ENCODE results near the gene CACFD1. TPM values are rescaled to one million over a fixed set of nuclear protein-coding genes. Genes with fewer than 3 reads are reported as not detected.

CACFD1 gene
- total RNA-seq, 4 donors from 2014 or later, result 7.0 to 28.3 (median 10.1) TPM

DNA sequence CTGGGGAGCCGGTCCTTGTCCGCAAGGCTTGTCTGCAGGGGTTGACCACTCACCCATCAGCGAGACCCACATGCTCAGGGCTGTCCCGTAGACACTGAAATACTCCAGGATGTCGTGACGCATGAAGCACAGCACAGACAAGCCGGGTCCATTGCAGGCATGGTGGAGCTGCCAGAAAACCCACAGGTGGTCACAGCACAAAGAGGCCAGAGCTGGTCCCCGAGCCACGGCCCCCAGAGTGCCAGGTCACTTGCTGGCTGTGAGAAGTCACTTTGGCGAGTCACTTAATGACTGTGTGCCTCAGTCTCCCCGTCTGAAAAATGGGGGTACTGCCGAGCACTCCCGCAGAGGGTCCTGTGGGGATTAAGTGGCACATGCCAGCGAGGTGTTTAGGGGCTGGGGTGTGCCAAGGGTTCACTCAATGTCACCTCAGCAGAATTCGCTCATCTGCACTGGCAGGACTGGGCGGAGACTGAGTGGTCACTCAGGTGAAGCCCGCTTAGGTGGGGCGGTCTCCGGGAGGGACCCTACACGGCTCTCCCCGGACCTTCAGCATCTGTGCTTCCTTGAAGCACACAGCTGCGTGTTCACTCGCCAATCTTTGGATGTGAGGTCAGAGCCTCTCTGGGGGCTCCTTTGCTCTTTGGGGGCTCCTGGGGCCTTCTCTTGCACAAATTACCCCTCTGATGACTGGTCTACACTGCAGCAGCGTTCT, 60.5 kb downstream of the CACFD1 start:
- H3K4me1 ChIP-seq, result no peaks in the 10 kb centered on the region
- no peaks in the 10 kb centered on the region for H3K36me3 ChIP-seq
- no peak overlapping the region for H3K27ac ChIP-seq
- no peak for TF ChIP-seq POLR2A (IDR thresholded peaks at IDR 0.05)
- TF ChIP-seq, protein P1, sequence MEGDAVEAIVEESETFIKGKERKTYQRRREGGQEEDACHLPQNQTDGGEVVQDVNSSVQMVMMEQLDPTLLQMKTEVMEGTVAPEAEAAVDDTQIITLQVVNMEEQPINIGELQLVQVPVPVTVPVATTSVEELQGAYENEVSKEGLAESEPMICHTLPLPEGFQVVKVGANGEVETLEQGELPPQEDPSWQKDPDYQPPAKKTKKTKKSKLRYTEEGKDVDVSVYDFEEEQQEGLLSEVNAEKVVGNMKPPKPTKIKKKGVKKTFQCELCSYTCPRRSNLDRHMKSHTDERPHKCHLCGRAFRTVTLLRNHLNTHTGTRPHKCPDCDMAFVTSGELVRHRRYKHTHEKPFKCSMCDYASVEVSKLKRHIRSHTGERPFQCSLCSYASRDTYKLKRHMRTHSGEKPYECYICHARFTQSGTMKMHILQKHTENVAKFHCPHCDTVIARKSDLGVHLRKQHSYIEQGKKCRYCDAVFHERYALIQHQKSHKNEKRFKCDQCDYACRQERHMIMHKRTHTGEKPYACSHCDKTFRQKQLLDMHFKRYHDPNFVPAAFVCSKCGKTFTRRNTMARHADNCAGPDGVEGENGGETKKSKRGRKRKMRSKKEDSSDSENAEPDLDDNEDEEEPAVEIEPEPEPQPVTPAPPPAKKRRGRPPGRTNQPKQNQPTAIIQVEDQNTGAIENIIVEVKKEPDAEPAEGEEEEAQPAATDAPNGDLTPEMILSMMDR (IDR thresholded peaks at IDR 0.05 in 4 of 5, conservative IDR thresholded peaks at IDR 0.05 in 1 of 5), result no peak
- in situ Hi-C loops (cut with MboI; ENCODE audit: low sequenced_read_pairs in 4 of 4), result no loop called here
- no peak overlapping the region for H3K4me3 ChIP-seq
- intact Hi-C loops (cut with DNase I; ENCODE audit: low total_unique reads), result no loop called here
- no peak for ATAC-seq
- DNase-seq, result no peak
- no peaks in the 10 kb centered on the region for H3K9me3 ChIP-seq
- no peaks in the 10 kb centered on the region for H3K27me3 ChIP-seq

Other genes starting within 250 kb of the CACFD1 start
- gene ABO, start 184.8 kb upstream of the CACFD1 start, total RNA-seq, result 1 to 10 TPM in 1 of 4 donors, under 1 TPM in 2, not detected in 1; 0.24 to 2.4 (median 0.44) TPM
- 10 to 100 TPM; 13.4 to 34.2 (median 28.0) TPM for gene SURF6, start 123.8 kb upstream of the CACFD1 start, total RNA-seq
- 10 to 100 TPM in 3 of 4 donors, 1 to 10 TPM in 1; 8.5 to 23.4 (median 13.0) TPM for gene MED22, start 111.8 kb upstream of the CACFD1 start, total RNA-seq
- 1,000 to 10,000 TPM; 1,001 to 1,630 (median 1,510) TPM for gene RPL7A, start 111.8 kb upstream of the CACFD1 start, total RNA-seq
- gene SURF1, start 103.5 kb upstream of the CACFD1 start, total RNA-seq, result 10 to 100 TPM; 33.8 to 68.9 (median 56.0) TPM
- gene SURF2, start 103.4 kb upstream of the CACFD1 start, total RNA-seq, result 10 to 100 TPM; 14.3 to 26.4 (median 24.8) TPM
- gene SURF4, start 83.9 kb upstream of the CACFD1 start, total RNA-seq, result 10 to 100 TPM; 62.9 to 98.4 (median 73.4) TPM
- gene STKLD1, start 83.6 kb upstream of the CACFD1 start, total RNA-seq, result 1 to 10 TPM in 2 of 4 donors, under 1 TPM in 1, not detected in 1; 0.35 to 1.4 (median 1.1) TPM
- gene REXO4, start 42.0 kb upstream of the CACFD1 start, total RNA-seq, result 10 to 100 TPM; 26.1 to 42.5 (median 34.6) TPM
- 1 to 10 TPM; 1.0 to 2.2 (median 1.4) TPM for gene ADAMTS13, start 37.6 kb upstream of the CACFD1 start, total RNA-seq
- 1 to 10 TPM in 2 of 4 donors, under 1 TPM in 2; 0.41 to 2.4 (median 1.4) TPM for gene SLC2A6, start 19.1 kb downstream of the CACFD1 start, total RNA-seq
- gene MYMK, start 65.0 kb downstream of the CACFD1 start, total RNA-seq, result not detected
- 1 to 10 TPM in 1 of 4 donors, under 1 TPM in 3; 0.10 to 1.8 (median 0.44) TPM for gene ADAMTSL2, start 74.7 kb downstream of the CACFD1 start, total RNA-seq
- not detected for gene FAM163B, start 149.4 kb downstream of the CACFD1 start, total RNA-seq
- gene DBH, start 176.4 kb downstream of the CACFD1 start, total RNA-seq, result not detected